ENCODE results near the gene CTIF. TPM values are rescaled to one million over a fixed set of nuclear protein-coding genes. Genes with fewer than 3 reads are reported as not detected.

CTIF gene
- total RNA-seq, 1 donor from 2014 or later, result 51.5 TPM

- H3K27ac Mint-ChIP-seq (ENCODE audit: unreplicated experiment), result no peak overlapping the region
- H3K4me1 Mint-ChIP-seq (ENCODE audit: unreplicated experiment), result peaks cover 3% of the 10 kb centered on the region
- no peak overlapping the region for H3K4me3 Mint-ChIP-seq (ENCODE audit: unreplicated experiment)
- no peaks in the 10 kb centered on the region for H3K36me3 Mint-ChIP-seq (ENCODE audit: low read depth, unreplicated experiment)
- H3K9me3 Mint-ChIP-seq (ENCODE audit: unreplicated experiment), result no peaks in the 10 kb centered on the region
- H3K27me3 Mint-ChIP-seq (ENCODE audit: unreplicated experiment), result peaks cover 5% of the 10 kb centered on the region
- no peak for DNase-seq (ENCODE audit: low spot score)
- TF ChIP-seq CTCF (IDR thresholded peaks at IDR 0.05; ENCODE audit: unreplicated experiment), result no peak
Measured at GRCh38 chr18:48531908-48532307, 6.9 kb upstream of the CTIF start.

- TF ChIP-seq CTCF (IDR thresholded peaks at IDR 0.05; ENCODE audit: unreplicated experiment), result no peak
- H3K36me3 Mint-ChIP-seq (ENCODE audit: low read depth, unreplicated experiment), result no peaks in the 10 kb centered on the region
- peaks cover 7% of the 10 kb centered on the region for H3K4me1 Mint-ChIP-seq (ENCODE audit: unreplicated experiment)
- H3K27ac Mint-ChIP-seq (ENCODE audit: unreplicated experiment), result no peak overlapping the region
- no peaks in the 10 kb centered on the region for H3K9me3 Mint-ChIP-seq (ENCODE audit: unreplicated experiment)
- H3K27me3 Mint-ChIP-seq (ENCODE audit: unreplicated experiment), result peaks cover 5% of the 10 kb centered on the region
- DNase-seq (ENCODE audit: low spot score), result no peak
- no peak overlapping the region for H3K4me3 Mint-ChIP-seq (ENCODE audit: unreplicated experiment)
Measured at GRCh38 chr18:48533340-48534070, 5.3 kb upstream of the CTIF start.

- Mint-ChIP-seq H3K36me3 (ENCODE audit: low read depth, unreplicated experiment) (no peaks in the 10 kb centered on the region), H3K4me3 (ENCODE audit: unreplicated experiment) (no peak overlapping the region), H3K4me1 (ENCODE audit: unreplicated experiment) (peaks cover 7% of the 10 kb centered on the region), H3K9me3 (ENCODE audit: unreplicated experiment) (no peaks in the 10 kb centered on the region), H3K27me3 (ENCODE audit: unreplicated experiment) (peaks cover 5% of the 10 kb centered on the region), H3K27ac (ENCODE audit: unreplicated experiment) (peak overlapping the region; percentile 61)
- DNase-seq (ENCODE audit: low spot score), result no peak
- no peak for TF ChIP-seq CTCF (IDR thresholded peaks at IDR 0.05; ENCODE audit: unreplicated experiment)
Measured at GRCh38 chr18:48534364-48534763, 4.5 kb upstream of the CTIF start.

- Mint-ChIP-seq H3K36me3 (ENCODE audit: low read depth, unreplicated experiment) (no peaks in the 10 kb centered on the region), H3K4me1 (ENCODE audit: unreplicated experiment) (peaks cover 7% of the 10 kb centered on the region), H3K4me3 (ENCODE audit: unreplicated experiment) (no peak overlapping the region), H3K27ac (ENCODE audit: unreplicated experiment) (no peak overlapping the region), H3K9me3 (ENCODE audit: unreplicated experiment) (no peaks in the 10 kb centered on the region), H3K27me3 (ENCODE audit: unreplicated experiment) (peaks cover 5% of the 10 kb centered on the region)
- DNase-seq (ENCODE audit: low spot score), result no peak
- no peak for TF ChIP-seq CTCF (IDR thresholded peaks at IDR 0.05; ENCODE audit: unreplicated experiment)
Measured at GRCh38 chr18:48535956-48536355, 2.9 kb upstream of the CTIF start.

GRCh38 chr18:48536516-48536915 lies 2.3 kb upstream of the CTIF start:
- H3K4me1 Mint-ChIP-seq (ENCODE audit: unreplicated experiment), result peaks cover 10% of the 10 kb centered on the region
- no peaks in the 10 kb centered on the region for H3K36me3 Mint-ChIP-seq (ENCODE audit: low read depth, unreplicated experiment)
- H3K27me3 Mint-ChIP-seq (ENCODE audit: unreplicated experiment), result peaks cover 5% of the 10 kb centered on the region
- no peak overlapping the region for H3K4me3 Mint-ChIP-seq (ENCODE audit: unreplicated experiment)
- TF ChIP-seq CTCF (IDR thresholded peaks at IDR 0.05; ENCODE audit: unreplicated experiment), result no peak
- H3K27ac Mint-ChIP-seq (ENCODE audit: unreplicated experiment), result no peak overlapping the region
- no peak for DNase-seq (ENCODE audit: low spot score)
- H3K9me3 Mint-ChIP-seq (ENCODE audit: unreplicated experiment), result no peaks in the 10 kb centered on the region
